IMR-90 (cell line): Measurements from ENCODE around the gene ADGRG1. TPM values are rescaled to one million over a fixed set of nuclear protein-coding genes. Genes with fewer than 3 reads are reported as not detected.

ENCODE experiments used
- ATAC-seq: fragments of 200-7000 bp; cut with Tn5 transposase; 2 replicates; pipeline ENCODE4 v1.9.1; 2020; ENCODE audit warnings: low read depth, mild to moderate bottlenecking, moderate library complexity
- BruUV-seq: library from RNA; stranded (reverse); fragments of 400-500 nt; replicated peaks from 2 replicates; lab custom pipeline; 2021; lab: Mats Ljungman, UMichigan
- CTCF ChIA-PET: fragments of 300-600 bp; formaldehyde crosslinking; extraction: SDS; loops from one replicate; lab custom pipeline; 2021; ENCODE audit warnings: antibody characterized with exemption; lab: Yijun Ruan, JAX
- POLR2A ChIA-PET: fragments of 300-600 bp; sonication (Branson Sonifier 250); formaldehyde crosslinking; loops from one replicate; lab custom pipeline; 2022; ENCODE audit warnings: antibody characterized with exemption; ENCODE audit not compliant: unreplicated experiment; lab: Charles Lee
- DNase-seq: peaks from one replicate; pipeline ENCODE4 v3.0.0; 2013
- H2AFZ ChIP-seq: replicated peaks from 2 replicates; pipeline ENCODE3; 2013; ENCODE audit warnings: low read length, mild to moderate bottlenecking; ENCODE audit not compliant: poor library complexity
- H2AK5ac ChIP-seq: 2 replicates; pipeline ENCODE4 v1.6.1; 2013; ENCODE audit warnings: low read depth, low read length, inconsistent platforms
- H2AK9ac ChIP-seq: replicated peaks from 2 replicates; pipeline ENCODE3; 2013; ENCODE audit warnings: mild to moderate bottlenecking, low read depth, low read length, moderate library complexity; ENCODE audit not compliant: poor library complexity
- H2BK120ac ChIP-seq: 2 replicates; pipeline ENCODE4 v1.6.1; 2013; ENCODE audit warnings: low read depth, low read length, inconsistent platforms
- H2BK15ac ChIP-seq: 3 replicates; pipeline ENCODE4 v1.6.1; 2013; ENCODE audit warnings: low read depth, low read length, inconsistent platforms
- H2BK20ac ChIP-seq: 2 replicates; pipeline ENCODE4 v1.6.1; 2013; ENCODE audit warnings: low read depth, mild to moderate bottlenecking, inconsistent platforms, low read length, moderate library complexity
- H2BK5ac ChIP-seq: 2 replicates; pipeline ENCODE4 v1.6.1; 2013; ENCODE audit warnings: mild to moderate bottlenecking, low read depth, low read length, inconsistent platforms; ENCODE audit not compliant: poor library complexity, severe bottlenecking
- H3K14ac ChIP-seq: replicated peaks from 2 replicates; pipeline ENCODE4 v1.6.1; 2013; ENCODE audit warnings: low read depth, low read length, inconsistent platforms
- H3K18ac ChIP-seq: 2 replicates; pipeline ENCODE4 v1.6.1; 2013; ENCODE audit warnings: low read depth, low read length, control low read depth
- H3K23ac ChIP-seq: 2 replicates; pipeline ENCODE4 v1.6.1; 2013; ENCODE audit warnings: low read depth, low read length, inconsistent platforms
- H3K27ac ChIP-seq: 2 replicates; pipeline ENCODE4 v1.5.1; 2013; ENCODE audit warnings: mild to moderate bottlenecking, control low read depth, low read length; ENCODE audit not compliant: insufficient read depth
- H3K27me3 ChIP-seq: 2 replicates; pipeline ENCODE4 v1.6.1; 2013; ENCODE audit warnings: low read length; ENCODE audit not compliant: control insufficient read depth, insufficient read depth
- H3K36me3 ChIP-seq: 2 replicates; pipeline ENCODE4 v1.6.1; 2013; ENCODE audit warnings: low read length, mixed read lengths; ENCODE audit not compliant: control insufficient read depth, insufficient read depth
- H3K4ac ChIP-seq: 2 replicates; pipeline ENCODE4 v1.6.1; 2013; ENCODE audit warnings: low read depth, low read length, inconsistent platforms
- H3K4me1 ChIP-seq: 2 replicates; pipeline ENCODE4 v1.6.1; 2013; ENCODE audit warnings: low read length, mixed read lengths; ENCODE audit not compliant: control insufficient read depth, insufficient read depth
- H3K4me2 ChIP-seq: 2 replicates; pipeline ENCODE4 v1.6.1; 2013; ENCODE audit warnings: low read depth, mild to moderate bottlenecking, control low read depth, low read length, moderate library complexity
- H3K4me3 ChIP-seq: 2 replicates; pipeline ENCODE4 v1.5.1; 2013; ENCODE audit warnings: low read depth, mild to moderate bottlenecking, control low read depth, low read length, moderate library complexity; ENCODE audit not compliant: insufficient read depth
- H3K56ac ChIP-seq: 2 replicates; pipeline ENCODE4 v1.6.1; 2013; ENCODE audit warnings: low read length, inconsistent platforms; ENCODE audit not compliant: insufficient read depth; ENCODE audit errors: extremely low read depth
- H3K79me1 ChIP-seq, 2 experiments: 2 replicates each; pipeline ENCODE4 v1.6.1; 2013; ENCODE audit warnings: low read length in 2 of 2, inconsistent platforms in 1 of 2, low read depth in 1 of 2
- H3K9ac ChIP-seq: 2 replicates; pipeline ENCODE4 v1.6.1; 2013; ENCODE audit warnings: low read depth, low read length, control low read depth
- H3K9me1 ChIP-seq: 2 replicates; pipeline ENCODE4 v1.6.1; 2013; ENCODE audit warnings: low read length, inconsistent platforms; ENCODE audit not compliant: insufficient read depth
- H3K9me3 ChIP-seq: 2 replicates; pipeline ENCODE4 v1.6.1; 2013; ENCODE audit warnings: low read length; ENCODE audit not compliant: control insufficient read depth, insufficient read depth
- H4K20me1 ChIP-seq: 2 replicates; pipeline ENCODE4 v1.6.1; 2013; ENCODE audit warnings: low read length, inconsistent platforms; ENCODE audit not compliant: insufficient read depth
- H4K5ac ChIP-seq: 2 replicates; pipeline ENCODE4 v1.6.1; 2013; ENCODE audit warnings: mild to moderate bottlenecking, low read depth, low read length, control low read depth
- H4K8ac ChIP-seq, 2 experiments: 2 replicates each; pipeline ENCODE4 v1.6.1; 2013; ENCODE audit warnings: low read depth in 2 of 2, low read length in 2 of 2, control low read depth in 1 of 2, inconsistent platforms in 1 of 2
- H4K91ac ChIP-seq: 2 replicates; pipeline ENCODE4 v1.6.1; 2013; ENCODE audit warnings: low read depth, low read length, inconsistent platforms; ENCODE audit not compliant: insufficient read depth
- BHLHE40 ChIP-seq: fragments of 150-350 bp; IDR thresholded peaks from 2 replicates; pipeline ENCODE4 v1.6.1; 2016; ENCODE audit warnings: mild to moderate bottlenecking, low read depth, low read length
- CEBPB ChIP-seq: IDR thresholded peaks from 2 replicates; pipeline ENCODE4 v1.6.1; 2012; ENCODE audit warnings: low read depth, low read length, improper control_type of control experiment
- CHD1 ChIP-seq: IDR thresholded peaks from 2 replicates; pipeline ENCODE4 v1.6.1; 2012; ENCODE audit warnings: low read depth, low read length, improper control_type of control experiment
- FOS ChIP-seq: fragments of 150-350 bp; IDR thresholded peaks from 2 replicates; pipeline ENCODE4 v1.6.1; 2016; ENCODE audit warnings: low read depth, low read length
- MAFK ChIP-seq: IDR thresholded peaks from 2 replicates; pipeline ENCODE4 v1.6.1; 2012; ENCODE audit warnings: low read depth, low read length, improper control_type of control experiment
- MAZ ChIP-seq: IDR thresholded peaks from 2 replicates; pipeline ENCODE4 v1.6.1; 2012; ENCODE audit warnings: low read depth, mild to moderate bottlenecking, low read length, improper control_type of control experiment, moderate library complexity, borderline replicate concordance
- MXI1 ChIP-seq: IDR thresholded peaks from 2 replicates; pipeline ENCODE4 v1.6.1; 2012; ENCODE audit warnings: low read depth, mild to moderate bottlenecking, low read length, moderate library complexity, borderline replicate concordance
- NFE2L2 ChIP-seq: fragments of 150-350 bp; IDR thresholded peaks from 2 replicates; pipeline ENCODE4 v1.6.1; 2016; ENCODE audit warnings: low read depth, mild to moderate bottlenecking, low read length
- POLR2A ChIP-seq: IDR thresholded peaks from 2 replicates; pipeline ENCODE4 v1.6.1; 2012; ENCODE audit warnings: mild to moderate bottlenecking, low read depth, low read length
- RAD21 ChIP-seq: IDR thresholded peaks from 2 replicates; pipeline ENCODE4 v1.6.1; 2012; ENCODE audit warnings: low read length, improper control_type of control experiment
- RCOR1 ChIP-seq: IDR thresholded peaks from 2 replicates; pipeline ENCODE4 v1.6.1; 2012; ENCODE audit warnings: mild to moderate bottlenecking, low read length, improper control_type of control experiment; ENCODE audit not compliant: insufficient replicate concordance
- RFX5 ChIP-seq: IDR thresholded peaks from 2 replicates; pipeline ENCODE4 v1.8.0; 2012; ENCODE audit warnings: low read depth, mild to moderate bottlenecking, low read length, moderate library complexity
- SMC3 ChIP-seq: fragments of 150-350 bp; IDR thresholded peaks from 2 replicates; pipeline ENCODE4 v1.6.1; 2016; ENCODE audit warnings: low read depth, mild to moderate bottlenecking, antibody characterized with exemption, low read length, moderate library complexity
- WGBS, 2 experiments: methylation state at CpG; one replicate each; pipeline versions ENCODE4 v1.1.5 to v1.1.7; 2013; ENCODE audit warnings: missing lambda C conversion rate in 2 of 2; ENCODE audit not compliant: insufficient read length in 1 of 2; ENCODE audit errors: extremely low coverage in 2 of 2; 5-methylcytosine and 5-hydroxymethylcytosine counted together
- dilution Hi-C: fragments of 300-500 bp; cut with HindIII; formaldehyde crosslinking; loops from one replicate; pipeline ENCODE4 v1.14.3; 2018; ENCODE audit warnings: low sequenced_read_pairs; ENCODE audit not compliant: unreplicated experiment
- in situ Hi-C: fragments of 300-500 bp; cut with MboI; formaldehyde crosslinking; loops from 3 replicates; pipeline ENCODE4 v1.14.3; 2019; ENCODE audit warnings: low sequenced_read_pairs, inconsistent platforms, mixed read lengths
- intact Hi-C: fragments of 100-400 bp; cut with micrococcal nuclease; formaldehyde crosslinking; loops from 2 replicates; pipeline ENCODE4 v1.10.0; 2022
- polyA plus RNA-seq, 3 experiments: library from polyadenylated mRNA; depleted of rRNA; stranded (reverse); fragments of >200 nt; gene quantifications; 2 replicates each; pipeline ENCODE4 v1.2.3, GENCODE V29; 2012; ENCODE audit warnings: low replicate concordance in 1 of 3
- total RNA-seq: library from RNA; depleted of rRNA; stranded (reverse); fragments of >200 nt; gene quantifications from 2 replicates; pipeline ENCODE4 v1.2.3, GENCODE V29; 2012
- TF ChIP-seq, protein P1 (sequence below): conservative IDR thresholded peaks from 2 replicates; pipeline ENCODE4 v1.5.1; 2012; ENCODE audit warnings: mild to moderate bottlenecking, low read depth, low read length, improper control_type of control experiment
- TF ChIP-seq, protein P2 (sequence below): fragments of 150-350 bp; IDR thresholded peaks from 2 replicates; pipeline ENCODE4 v1.6.1; 2016; ENCODE audit warnings: low read depth, mild to moderate bottlenecking, low read length, moderate library complexity, borderline replicate concordance
- TF ChIP-seq, protein P3 (sequence below): fragments of 150-350 bp; IDR thresholded peaks from 2 replicates; pipeline ENCODE4 v1.6.1; 2017; ENCODE audit warnings: mild to moderate bottlenecking, antibody characterized with exemption, low read length, low read depth

The ADGRG1 gene
- total and polyA plus RNA-seq, 2 of the 4 experiments (the other 2 are of a cell fraction), result 0.90 to 8.4 TPM

DNA sequence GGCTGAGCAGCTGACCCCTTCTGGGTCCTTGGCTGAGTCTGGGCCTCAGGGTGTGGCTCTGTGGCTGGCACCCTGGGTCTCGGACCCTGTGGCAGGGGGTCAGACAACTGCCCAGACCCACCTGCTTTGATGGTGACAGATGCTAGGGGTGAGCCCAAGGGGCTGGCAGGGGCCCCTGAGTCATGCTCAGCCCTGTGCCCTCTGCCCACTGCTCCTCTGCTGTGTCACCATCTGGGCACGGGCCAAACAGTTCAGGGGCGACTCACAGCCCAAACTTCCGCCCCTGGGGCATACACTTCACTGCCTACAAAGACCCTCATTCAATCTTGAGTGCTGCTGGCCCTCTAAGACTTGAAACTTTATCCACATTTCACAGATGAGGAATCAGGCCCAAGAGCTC, 5.7 kb downstream of the ADGRG1 start:
- no peaks in the 10 kb centered on the region for H3K36me3 ChIP-seq
- no peak overlapping the region for H3K18ac ChIP-seq
- TF ChIP-seq, protein P1, sequence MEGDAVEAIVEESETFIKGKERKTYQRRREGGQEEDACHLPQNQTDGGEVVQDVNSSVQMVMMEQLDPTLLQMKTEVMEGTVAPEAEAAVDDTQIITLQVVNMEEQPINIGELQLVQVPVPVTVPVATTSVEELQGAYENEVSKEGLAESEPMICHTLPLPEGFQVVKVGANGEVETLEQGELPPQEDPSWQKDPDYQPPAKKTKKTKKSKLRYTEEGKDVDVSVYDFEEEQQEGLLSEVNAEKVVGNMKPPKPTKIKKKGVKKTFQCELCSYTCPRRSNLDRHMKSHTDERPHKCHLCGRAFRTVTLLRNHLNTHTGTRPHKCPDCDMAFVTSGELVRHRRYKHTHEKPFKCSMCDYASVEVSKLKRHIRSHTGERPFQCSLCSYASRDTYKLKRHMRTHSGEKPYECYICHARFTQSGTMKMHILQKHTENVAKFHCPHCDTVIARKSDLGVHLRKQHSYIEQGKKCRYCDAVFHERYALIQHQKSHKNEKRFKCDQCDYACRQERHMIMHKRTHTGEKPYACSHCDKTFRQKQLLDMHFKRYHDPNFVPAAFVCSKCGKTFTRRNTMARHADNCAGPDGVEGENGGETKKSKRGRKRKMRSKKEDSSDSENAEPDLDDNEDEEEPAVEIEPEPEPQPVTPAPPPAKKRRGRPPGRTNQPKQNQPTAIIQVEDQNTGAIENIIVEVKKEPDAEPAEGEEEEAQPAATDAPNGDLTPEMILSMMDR, result no peak
- no peak for TF ChIP-seq RFX5
- 0 out of 2 replicates have a peak, but pooled peaks have one; percentile 15 for TF ChIP-seq NFE2L2
- no peak for TF ChIP-seq BHLHE40
- peak; percentile 46 for TF ChIP-seq RCOR1
- no peak for TF ChIP-seq MAZ
- no peak for TF ChIP-seq SMC3
- peak; percentile 50; the same call in 1 of the 2 replicates for TF ChIP-seq FOS
- TF ChIP-seq, protein P2, sequence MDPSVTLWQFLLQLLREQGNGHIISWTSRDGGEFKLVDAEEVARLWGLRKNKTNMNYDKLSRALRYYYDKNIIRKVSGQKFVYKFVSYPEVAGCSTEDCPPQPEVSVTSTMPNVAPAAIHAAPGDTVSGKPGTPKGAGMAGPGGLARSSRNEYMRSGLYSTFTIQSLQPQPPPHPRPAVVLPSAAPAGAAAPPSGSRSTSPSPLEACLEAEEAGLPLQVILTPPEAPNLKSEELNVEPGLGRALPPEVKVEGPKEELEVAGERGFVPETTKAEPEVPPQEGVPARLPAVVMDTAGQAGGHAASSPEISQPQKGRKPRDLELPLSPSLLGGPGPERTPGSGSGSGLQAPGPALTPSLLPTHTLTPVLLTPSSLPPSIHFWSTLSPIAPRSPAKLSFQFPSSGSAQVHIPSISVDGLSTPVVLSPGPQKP, result no peak
- TF ChIP-seq MXI1, result no peak
- TF ChIP-seq, protein P3, sequence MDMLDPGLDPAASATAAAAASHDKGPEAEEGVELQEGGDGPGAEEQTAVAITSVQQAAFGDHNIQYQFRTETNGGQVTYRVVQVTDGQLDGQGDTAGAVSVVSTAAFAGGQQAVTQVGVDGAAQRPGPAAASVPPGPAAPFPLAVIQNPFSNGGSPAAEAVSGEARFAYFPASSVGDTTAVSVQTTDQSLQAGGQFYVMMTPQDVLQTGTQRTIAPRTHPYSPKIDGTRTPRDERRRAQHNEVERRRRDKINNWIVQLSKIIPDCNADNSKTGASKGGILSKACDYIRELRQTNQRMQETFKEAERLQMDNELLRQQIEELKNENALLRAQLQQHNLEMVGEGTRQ, result no peak
- TF ChIP-seq MAFK, result no peak
- TF ChIP-seq CHD1, result no peak
- TF ChIP-seq CEBPB, result no peak
- no peak for TF ChIP-seq POLR2A
- TF ChIP-seq RAD21, result no peak
- H4K20me1 ChIP-seq, result no peaks in the 10 kb centered on the region
- peak overlapping the region; percentile 18 for H2AFZ ChIP-seq
- intact Hi-C loops (no loop called here), in situ Hi-C loops (no loop called here), dilution Hi-C loops (no loop called here)
- no peak overlapping the region for H3K9ac ChIP-seq
- H3K27me3 ChIP-seq, result peaks cover 11% of the 10 kb centered on the region; the same call in 1 of the 2 replicates
- no peak overlapping the region for H2BK15ac ChIP-seq
- CTCF ChIA-PET, result no interaction called here
- no peak overlapping the region; the same call in 1 of the 2 replicates for H3K27ac ChIP-seq
- WGBS, 2 experiments, result 28% methylated on average over 3 of the region's 4 CpGs; no CpG with 5 or more reads in 1 of the 2 experiments
- H2AK9ac ChIP-seq, result peak overlapping the region; percentile 45
- no peak overlapping the region for H3K56ac ChIP-seq
- H3K4me1 ChIP-seq, result peaks cover 10% of the 10 kb centered on the region; the same call in 1 of the 2 replicates
- no peak overlapping the region for H4K5ac ChIP-seq
- ATAC-seq (peak; percentile 38), DNase-seq (peak; percentile 54)
- no peak overlapping the region for H2BK5ac ChIP-seq
- 0 out of 4 replicates have a peak overlapping the region, but pooled peaks of 1 of the 2 experiments have one; percentile 44 for H4K8ac ChIP-seq
- H3K4me3 ChIP-seq, result no peak overlapping the region
- peak overlapping the region; percentile 88 for H2AK5ac ChIP-seq
- no peak overlapping the region for H3K14ac ChIP-seq
- POLR2A ChIA-PET, result no interaction called here
- BruUV-seq, result no TSS peak
- no peaks in the 10 kb centered on the region for H3K79me1 ChIP-seq
- no peak overlapping the region for H3K4me2 ChIP-seq
- H3K4ac ChIP-seq, result peak overlapping the region; percentile 81
- peak overlapping the region; percentile 60; the same call in 1 of the 2 replicates for H3K23ac ChIP-seq
- peak overlapping the region; percentile 4; the same call in 1 of the 2 replicates for H2BK120ac ChIP-seq
- 0 out of 2 replicates have a peak overlapping the region, but pooled peaks have one; percentile 78 for H2BK20ac ChIP-seq
- H3K9me3 ChIP-seq, result no peaks in the 10 kb centered on the region
- peak overlapping the region; percentile 36 for H4K91ac ChIP-seq
- peaks cover 7% of the 10 kb centered on the region for H3K9me1 ChIP-seq
